H1 (cell line): Measurements from ENCODE around the gene BYSL. TPM values are rescaled to one million over a fixed set of nuclear protein-coding genes. Genes with fewer than 3 reads are reported as not detected.

ENCODE experiments used
- BACH1 ChIP-seq: IDR thresholded peaks from 2 replicates; pipeline ENCODE4 v1.6.1; 2012; ENCODE audit warnings: low read length, improper control_type of control experiment
- BRCA1 ChIP-seq: IDR thresholded peaks from 2 replicates; pipeline ENCODE4 v1.6.1; 2012; ENCODE audit warnings: low read depth, low read length, improper control_type of control experiment
- CBX8 ChIP-seq: fragments of 300-800, 300-1000 bp; sonication (generic); IDR thresholded peaks from 2 replicates; pipeline ENCODE4 v1.7.1; 2016; ENCODE audit warnings: low read depth, low read length, borderline replicate concordance
- CEBPB ChIP-seq: IDR thresholded peaks from 2 replicates; pipeline ENCODE4 v1.6.1; 2012; ENCODE audit warnings: low read depth, low read length
- KDM4A ChIP-seq: IDR thresholded peaks from one replicate; pipeline ENCODE4 v1.7.1; 2012; ENCODE audit warnings: low read depth, mild to moderate bottlenecking, moderate library complexity, low read length, inconsistent platforms; ENCODE audit not compliant: severe bottlenecking
- RAD21 ChIP-seq, 2 experiments: IDR thresholded peaks in 1 of 2; conservative IDR thresholded peaks in 1 of 2; 2 replicates each; pipeline ENCODE4 v1.6.1; 2011; ENCODE audit warnings: low read depth in 2 of 2, low read length in 2 of 2, improper control_type of control experiment in 1 of 2, inconsistent platforms in 1 of 2, mild to moderate bottlenecking in 1 of 2, moderate library complexity in 1 of 2
- SIX5 ChIP-seq: IDR thresholded peaks from 2 replicates; pipeline ENCODE4 v1.6.1; 2011; ENCODE audit warnings: mild to moderate bottlenecking, low read depth, low read length
- TBP ChIP-seq: IDR thresholded peaks from 2 replicates; pipeline ENCODE4 v1.6.1; 2011; ENCODE audit warnings: low read depth, low read length, improper control_type of control experiment
- polyA plus RNA-seq, 7 experiments: library from polyadenylated mRNA; depleted of rRNA in 3 of 7; stranded (reverse) in 5 of 7; unstranded in 2 of 7; fragments of >200 nt in 5 of 7; fragments of 200-250 nt in 2 of 7; gene quantifications; 1 replicate in 5 of 7; 2 replicates in 1 of 7; 4 replicates in 1 of 7; pipeline versions ENCODE4 v1.2.1 to v1.2.3, GENCODE V29; 2011 to 2013; ENCODE audit warnings: missing spikeins in 2 of 7, mixed read lengths in 2 of 7
- total RNA-seq: library from RNA; stranded (reverse); fragmentation: NEBNext Ultra II Directional; extraction: Animal tissue kit (Norgen Biotek cat#: 25700); gene quantifications from 2 replicates; pipeline ENCODE4 v1.2.1, GENCODE V29; 2021
- TF ChIP-seq, protein P1 (sequence below): fragments of 300-600 bp; sonication (generic); IDR thresholded peaks from 2 replicates; pipeline ENCODE4 v1.7.1; 2012; ENCODE audit warnings: low read length, moderate library complexity, mild to moderate bottlenecking, inconsistent platforms; ENCODE audit not compliant: insufficient replicate concordance
- TF ChIP-seq, protein P2 (sequence below): IDR thresholded peaks from 2 replicates; pipeline ENCODE4 v1.6.1; 2011; ENCODE audit warnings: low read length, improper control_type of control experiment
- TF ChIP-seq, protein P3 (sequence below): IDR thresholded peaks from 2 replicates; pipeline ENCODE4 v1.6.1; 2012; ENCODE audit warnings: inconsistent platforms

BYSL gene
- total and polyA plus RNA-seq, 2 of the 8 experiments (the other 6 are each of a cell fraction or from before 2014, with no cell fraction given) = 37.3 to 49.2 TPM

DNA sequence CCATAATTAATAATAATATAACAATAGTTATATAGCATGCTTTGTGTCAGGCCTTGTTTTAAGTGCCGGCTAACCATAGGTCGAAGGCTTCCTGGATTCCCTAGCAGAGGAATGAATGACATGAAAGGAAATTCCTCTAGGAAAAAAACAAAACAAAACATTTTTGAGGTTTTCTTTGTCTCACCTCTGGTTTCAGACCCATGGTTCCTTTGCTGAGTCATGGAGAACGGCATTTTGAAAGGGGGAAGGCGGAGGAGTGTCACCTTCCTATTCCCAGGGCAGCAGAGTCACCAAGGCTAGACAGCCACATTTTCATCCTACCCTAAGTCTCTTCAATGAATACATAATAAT, 45.6 kb downstream of the BYSL start (continued):
- TF ChIP-seq, protein P1, sequence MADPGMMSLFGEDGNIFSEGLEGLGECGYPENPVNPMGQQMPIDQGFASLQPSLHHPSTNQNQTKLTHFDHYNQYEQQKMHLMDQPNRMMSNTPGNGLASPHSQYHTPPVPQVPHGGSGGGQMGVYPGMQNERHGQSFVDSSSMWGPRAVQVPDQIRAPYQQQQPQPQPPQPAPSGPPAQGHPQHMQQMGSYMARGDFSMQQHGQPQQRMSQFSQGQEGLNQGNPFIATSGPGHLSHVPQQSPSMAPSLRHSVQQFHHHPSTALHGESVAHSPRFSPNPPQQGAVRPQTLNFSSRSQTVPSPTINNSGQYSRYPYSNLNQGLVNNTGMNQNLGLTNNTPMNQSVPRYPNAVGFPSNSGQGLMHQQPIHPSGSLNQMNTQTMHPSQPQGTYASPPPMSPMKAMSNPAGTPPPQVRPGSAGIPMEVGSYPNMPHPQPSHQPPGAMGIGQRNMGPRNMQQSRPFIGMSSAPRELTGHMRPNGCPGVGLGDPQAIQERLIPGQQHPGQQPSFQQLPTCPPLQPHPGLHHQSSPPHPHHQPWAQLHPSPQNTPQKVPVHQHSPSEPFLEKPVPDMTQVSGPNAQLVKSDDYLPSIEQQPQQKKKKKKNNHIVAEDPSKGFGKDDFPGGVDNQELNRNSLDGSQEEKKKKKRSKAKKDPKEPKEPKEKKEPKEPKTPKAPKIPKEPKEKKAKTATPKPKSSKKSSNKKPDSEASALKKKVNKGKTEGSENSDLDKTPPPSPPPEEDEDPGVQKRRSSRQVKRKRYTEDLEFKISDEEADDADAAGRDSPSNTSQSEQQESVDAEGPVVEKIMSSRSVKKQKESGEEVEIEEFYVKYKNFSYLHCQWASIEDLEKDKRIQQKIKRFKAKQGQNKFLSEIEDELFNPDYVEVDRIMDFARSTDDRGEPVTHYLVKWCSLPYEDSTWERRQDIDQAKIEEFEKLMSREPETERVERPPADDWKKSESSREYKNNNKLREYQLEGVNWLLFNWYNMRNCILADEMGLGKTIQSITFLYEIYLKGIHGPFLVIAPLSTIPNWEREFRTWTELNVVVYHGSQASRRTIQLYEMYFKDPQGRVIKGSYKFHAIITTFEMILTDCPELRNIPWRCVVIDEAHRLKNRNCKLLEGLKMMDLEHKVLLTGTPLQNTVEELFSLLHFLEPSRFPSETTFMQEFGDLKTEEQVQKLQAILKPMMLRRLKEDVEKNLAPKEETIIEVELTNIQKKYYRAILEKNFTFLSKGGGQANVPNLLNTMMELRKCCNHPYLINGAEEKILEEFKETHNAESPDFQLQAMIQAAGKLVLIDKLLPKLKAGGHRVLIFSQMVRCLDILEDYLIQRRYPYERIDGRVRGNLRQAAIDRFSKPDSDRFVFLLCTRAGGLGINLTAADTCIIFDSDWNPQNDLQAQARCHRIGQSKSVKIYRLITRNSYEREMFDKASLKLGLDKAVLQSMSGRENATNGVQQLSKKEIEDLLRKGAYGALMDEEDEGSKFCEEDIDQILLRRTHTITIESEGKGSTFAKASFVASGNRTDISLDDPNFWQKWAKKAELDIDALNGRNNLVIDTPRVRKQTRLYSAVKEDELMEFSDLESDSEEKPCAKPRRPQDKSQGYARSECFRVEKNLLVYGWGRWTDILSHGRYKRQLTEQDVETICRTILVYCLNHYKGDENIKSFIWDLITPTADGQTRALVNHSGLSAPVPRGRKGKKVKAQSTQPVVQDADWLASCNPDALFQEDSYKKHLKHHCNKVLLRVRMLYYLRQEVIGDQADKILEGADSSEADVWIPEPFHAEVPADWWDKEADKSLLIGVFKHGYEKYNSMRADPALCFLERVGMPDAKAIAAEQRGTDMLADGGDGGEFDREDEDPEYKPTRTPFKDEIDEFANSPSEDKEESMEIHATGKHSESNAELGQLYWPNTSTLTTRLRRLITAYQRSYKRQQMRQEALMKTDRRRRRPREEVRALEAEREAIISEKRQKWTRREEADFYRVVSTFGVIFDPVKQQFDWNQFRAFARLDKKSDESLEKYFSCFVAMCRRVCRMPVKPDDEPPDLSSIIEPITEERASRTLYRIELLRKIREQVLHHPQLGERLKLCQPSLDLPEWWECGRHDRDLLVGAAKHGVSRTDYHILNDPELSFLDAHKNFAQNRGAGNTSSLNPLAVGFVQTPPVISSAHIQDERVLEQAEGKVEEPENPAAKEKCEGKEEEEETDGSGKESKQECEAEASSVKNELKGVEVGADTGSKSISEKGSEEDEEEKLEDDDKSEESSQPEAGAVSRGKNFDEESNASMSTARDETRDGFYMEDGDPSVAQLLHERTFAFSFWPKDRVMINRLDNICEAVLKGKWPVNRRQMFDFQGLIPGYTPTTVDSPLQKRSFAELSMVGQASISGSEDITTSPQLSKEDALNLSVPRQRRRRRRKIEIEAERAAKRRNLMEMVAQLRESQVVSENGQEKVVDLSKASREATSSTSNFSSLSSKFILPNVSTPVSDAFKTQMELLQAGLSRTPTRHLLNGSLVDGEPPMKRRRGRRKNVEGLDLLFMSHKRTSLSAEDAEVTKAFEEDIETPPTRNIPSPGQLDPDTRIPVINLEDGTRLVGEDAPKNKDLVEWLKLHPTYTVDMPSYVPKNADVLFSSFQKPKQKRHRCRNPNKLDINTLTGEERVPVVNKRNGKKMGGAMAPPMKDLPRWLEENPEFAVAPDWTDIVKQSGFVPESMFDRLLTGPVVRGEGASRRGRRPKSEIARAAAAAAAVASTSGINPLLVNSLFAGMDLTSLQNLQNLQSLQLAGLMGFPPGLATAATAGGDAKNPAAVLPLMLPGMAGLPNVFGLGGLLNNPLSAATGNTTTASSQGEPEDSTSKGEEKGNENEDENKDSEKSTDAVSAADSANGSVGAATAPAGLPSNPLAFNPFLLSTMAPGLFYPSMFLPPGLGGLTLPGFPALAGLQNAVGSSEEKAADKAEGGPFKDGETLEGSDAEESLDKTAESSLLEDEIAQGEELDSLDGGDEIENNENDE = no peak
- peak; percentile 94 for TF ChIP-seq BACH1
- TF ChIP-seq CBX8 = no peak
- TF ChIP-seq RAD21 (IDR thresholded peaks at IDR 0.05 in 1 of 2, conservative IDR thresholded peaks at IDR 0.05 in 1 of 2; ENCODE audit: low read depth in 2 of 2, low read length in 2 of 2) = no peak
- TF ChIP-seq, protein P2, sequence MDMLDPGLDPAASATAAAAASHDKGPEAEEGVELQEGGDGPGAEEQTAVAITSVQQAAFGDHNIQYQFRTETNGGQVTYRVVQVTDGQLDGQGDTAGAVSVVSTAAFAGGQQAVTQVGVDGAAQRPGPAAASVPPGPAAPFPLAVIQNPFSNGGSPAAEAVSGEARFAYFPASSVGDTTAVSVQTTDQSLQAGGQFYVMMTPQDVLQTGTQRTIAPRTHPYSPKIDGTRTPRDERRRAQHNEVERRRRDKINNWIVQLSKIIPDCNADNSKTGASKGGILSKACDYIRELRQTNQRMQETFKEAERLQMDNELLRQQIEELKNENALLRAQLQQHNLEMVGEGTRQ = no peak
- no peak for TF ChIP-seq KDM4A
- TF ChIP-seq CEBPB = no peak
- TF ChIP-seq SIX5 = no peak
- no peak for TF ChIP-seq TBP
- TF ChIP-seq, protein P3, sequence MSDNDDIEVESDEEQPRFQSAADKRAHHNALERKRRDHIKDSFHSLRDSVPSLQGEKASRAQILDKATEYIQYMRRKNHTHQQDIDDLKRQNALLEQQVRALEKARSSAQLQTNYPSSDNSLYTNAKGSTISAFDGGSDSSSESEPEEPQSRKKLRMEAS = no peak
- TF ChIP-seq BRCA1 = no peak
